Measurements from ENCODE around the gene GAST. TPM values are rescaled to one million over a fixed set of nuclear protein-coding genes. Genes with fewer than 3 reads are reported as not detected.

Gene GAST
- total and polyA plus RNA-seq, 9 of the 15 experiments (the other 6 are each of a cell fraction or from before 2014, with no cell fraction given) = not detected

GRCh38 chr17:41695134-41695661 is 16.9 kb upstream of the GAST start:
- ATAC-seq = peak; percentile 6
- WGBS (ENCODE audit: insufficient coverage, low coverage, missing lambda C conversion rate) = 68% methylated on average over 7 of the region's 7 CpGs
- BruUV-seq (replicated peaks) = no TSS peak

GRCh38 chr17:41695954-41696757 is 16.0 kb upstream of the GAST start:
- ChIA-PET POLR2A (interaction anchor here (0.6 to 1.8 kb wide), 7 partner anchors 12 to 134 kb away, joined by 3 to 24 read pairs (median 4); no protein-coding TSS in a partner anchor), CTCF (ENCODE audit: low intra/inter-chr PET ratio) (no interaction called here)
- Histone ChIP-seq H3K27me3 (ENCODE audit: control insufficient read depth in 2 of 2, insufficient read depth in 2 of 2, low read length in 2 of 2) (no peaks in the 10 kb centered on the region), H3K4me1 (replicated peaks in 1 of 2; ENCODE audit: control insufficient read depth in 2 of 2, insufficient read depth in 2 of 2, low read length in 2 of 2) (peaks cover 6 to 17% of the 10 kb centered on the region in 2 experiments; a peak in 3 of 5 replicates), H4K20me1 (replicated peaks; ENCODE audit: control insufficient read depth, insufficient read depth, low read length) (no peaks in the 10 kb centered on the region; the same call in 1 of the 2 replicates), H3K4me2 (ENCODE audit: insufficient read depth, low read length) (no peak overlapping the region), H3K79me2 (ENCODE audit: control insufficient read depth, insufficient read depth, low read length) (peaks cover 2% of the 10 kb centered on the region), H3K4me3 (no peak overlapping the region), H3K9me1 (ENCODE audit: control insufficient read depth, insufficient read depth, low read length) (no peaks in the 10 kb centered on the region), H2AFZ (ENCODE audit: low read depth, low read length) (peak overlapping the region; percentile 45; the same call in 1 of the 2 replicates), H3K27ac (ENCODE audit: extremely low read depth, low read depth, low read length) (no peak overlapping the region), H3K9me3 (replicated peaks; ENCODE audit: control insufficient read depth, insufficient read depth, low read depth, low read length) (no peaks in the 10 kb centered on the region), H3K36me3 (ENCODE audit: control insufficient read depth, insufficient read depth, low read length) (peaks cover 34% of the 10 kb centered on the region), H3K9ac (ENCODE audit: insufficient read depth in 1 of 2, low read depth in 2 of 2, low read length in 2 of 2) (peak overlapping the region in 1 of 2 experiments; percentile 23; a peak in 1 of 4 replicates)
- intact Hi-C loops (cut with micrococcal nuclease) = no loop called here
- DNase-seq (ENCODE audit: extremely low read depth in 1 of 4, low spot score in 3 of 4) (peak; percentile 73 to 93 (median 80)), FAIRE-seq (peak; percentile 88), ATAC-seq (peak; percentile 45)
- no TSS peak for BruUV-seq (replicated peaks)
- in situ Hi-C loops (cut with MboI) = no loop called here
- 29% methylated on average over 11 of the region's 11 CpGs for WGBS (ENCODE audit: insufficient coverage, low coverage, missing lambda C conversion rate)
- TF ChIP-seq ZNF253 (CRISPR knock-in tag; conservative IDR thresholded peaks at IDR 0.05) (no peak), SFPQ (IDR thresholded peaks at IDR 0.05; ENCODE audit: low read depth, low read length) (no peak)

More at GRCh38 chr17:41695134-41695661, 16.9 kb upstream of the GAST start:
- POLR2A ChIA-PET = interaction anchor here (0.6 to 1.8 kb wide), 4 partner anchors 13 to 1673 kb away, joined by 3 to 24 read pairs (median 4); no protein-coding TSS in a partner anchor
- Histone ChIP-seq H3K4me3 (no peak overlapping the region), H3K9me1 (ENCODE audit: control insufficient read depth, insufficient read depth, low read length) (no peaks in the 10 kb centered on the region), H3K9ac (ENCODE audit: insufficient read depth in 1 of 2, low read depth in 2 of 2, low read length in 2 of 2) (no peak overlapping the region), H4K20me1 (replicated peaks; ENCODE audit: control insufficient read depth, insufficient read depth, low read length) (peaks cover 6% of the 10 kb centered on the region), H3K79me2 (ENCODE audit: control insufficient read depth, insufficient read depth, low read length) (peaks cover 12% of the 10 kb centered on the region), H3K4me1 (replicated peaks in 1 of 2; ENCODE audit: control insufficient read depth in 2 of 2, insufficient read depth in 2 of 2, low read length in 2 of 2) (peaks cover 6 to 25% of the 10 kb centered on the region in 2 experiments; a peak in 3 of 5 replicates), H3K4me2 (ENCODE audit: insufficient read depth, low read length) (no peak overlapping the region), H3K36me3 (ENCODE audit: control insufficient read depth, insufficient read depth, low read length) (peaks cover 44% of the 10 kb centered on the region), H3K27ac (ENCODE audit: extremely low read depth, low read depth, low read length) (peak overlapping the region; percentile 37; the same call in 2 of the 3 replicates), H2AFZ (ENCODE audit: low read depth, low read length) (no peak overlapping the region), H3K27me3 (ENCODE audit: control insufficient read depth in 2 of 2, insufficient read depth in 2 of 2, low read length in 2 of 2) (no peaks in the 10 kb centered on the region), H3K9me3 (replicated peaks; ENCODE audit: control insufficient read depth, insufficient read depth, low read depth, low read length) (no peaks in the 10 kb centered on the region)
- intact Hi-C loops (cut with micrococcal nuclease) = no loop called here
- in situ Hi-C loops (cut with MboI) = no loop called here
- CTCF ChIA-PET (ENCODE audit: low intra/inter-chr PET ratio) = no interaction called here
- DNase-seq (ENCODE audit: extremely low read depth in 1 of 4, low spot score in 3 of 4) (no peak), FAIRE-seq (no peak)
- no peak for TF ChIP-seq ZNF217 (CRISPR knock-in tag; IDR thresholded peaks at IDR 0.05)
- 0 out of 2 replicates have a peak, but pooled peaks have one; percentile 30 for TF ChIP-seq ZNF3 (CRISPR knock-in tag; IDR thresholded peaks at IDR 0.05)
